CD14-positive monocyte (primary cell): Measurements from ENCODE around the gene BCL10. TPM values are rescaled to one million over a fixed set of nuclear protein-coding genes. Genes with fewer than 3 reads are reported as not detected.

Experiments used
- DNase-seq, 3 donors: peaks; one replicate each; pipeline ENCODE4 v3.0.0-alpha.2; 2011 to 2022
- H2AFZ ChIP-seq: 2 replicates; pipeline ENCODE4 v1.6.0; 2012; ENCODE audit warnings: mild to moderate bottlenecking, low read depth, low read length, inconsistent platforms; ENCODE audit not compliant: insufficient read depth, poor library complexity, severe bottlenecking
- H3K27ac ChIP-seq, 2 donors: 1 replicate in 1 of 2; 2 replicates in 1 of 2; pipeline ENCODE4 v1.5.1; 2012 to 2013; ENCODE audit warnings: low read length in 2 of 2, control low read depth in 1 of 2, inconsistent platforms in 1 of 2, low read depth in 1 of 2, mild to moderate bottlenecking in 1 of 2
- H3K27me3 ChIP-seq, 2 donors: one replicate each; pipeline versions ENCODE4 v1.6.0 to v1.6.1; 2011 to 2013; ENCODE audit warnings: low read length in 2 of 2; ENCODE audit not compliant: control insufficient read depth in 2 of 2, insufficient read depth in 2 of 2
- H3K36me3 ChIP-seq, 2 donors: replicated peaks in 1 of 2; 1 replicate in 1 of 2; 2 replicates in 1 of 2; pipeline versions ENCODE4 v1.5.1 to v1.6.1; 2012 to 2013; ENCODE audit warnings: low read length in 2 of 2, control low read depth in 1 of 2, inconsistent platforms in 1 of 2, mild to moderate bottlenecking in 1 of 2; ENCODE audit not compliant: insufficient read depth in 2 of 2, control insufficient read depth in 1 of 2
- H3K4me1 ChIP-seq, 2 donors: 1 replicate in 1 of 2; 2 replicates in 1 of 2; pipeline versions ENCODE4 v1.5.1 to v1.6.1; 2012 to 2013; ENCODE audit warnings: low read length in 2 of 2, control low read depth in 1 of 2, inconsistent platforms in 1 of 2, mild to moderate bottlenecking in 1 of 2, moderate library complexity in 1 of 2; ENCODE audit not compliant: insufficient read depth in 2 of 2, control insufficient read depth in 1 of 2
- H3K4me2 ChIP-seq: replicated peaks from 2 replicates; pipeline ENCODE3; 2012; ENCODE audit warnings: low read length, moderate library complexity, mild to moderate bottlenecking; ENCODE audit not compliant: poor library complexity, severe bottlenecking; ENCODE audit errors: extremely low read depth
- H3K4me3 ChIP-seq, 3 experiments: fragments of 200-600 bp in 1 of 3; sonication (generic) in 1 of 3; replicated peaks in 1 of 3; 1 replicate in 2 of 3; 2 replicates in 1 of 3; pipeline ENCODE4 v1.5.1; 2011 to 2013; ENCODE audit warnings: low read length in 3 of 3, mild to moderate bottlenecking in 3 of 3, control low read depth in 2 of 3, low read depth in 2 of 3, inconsistent platforms in 1 of 3, moderate library complexity in 1 of 3
- H3K79me2 ChIP-seq: 2 replicates; pipeline ENCODE4 v1.6.0; 2012; ENCODE audit warnings: mild to moderate bottlenecking, control low read depth, inconsistent platforms, low read length, moderate library complexity; ENCODE audit not compliant: insufficient read depth
- H3K9ac ChIP-seq: 2 replicates; pipeline ENCODE4 v1.6.0; 2017; ENCODE audit warnings: low read length, mild to moderate bottlenecking; ENCODE audit not compliant: insufficient read depth, poor library complexity, severe bottlenecking
- H3K9me3 ChIP-seq, 2 donors: replicated peaks in 1 of 2; 1 replicate in 1 of 2; 2 replicates in 1 of 2; pipeline versions ENCODE4 v1.5.1 to v1.6.1; 2012 to 2013; ENCODE audit warnings: low read length in 2 of 2, control low read depth in 1 of 2; ENCODE audit not compliant: control insufficient read depth in 1 of 2, insufficient read depth in 1 of 2
- H4K20me1 ChIP-seq: 2 replicates; pipeline ENCODE4 v1.6.0; 2012; ENCODE audit warnings: mild to moderate bottlenecking, low read length, control low read depth, moderate library complexity; ENCODE audit not compliant: insufficient read depth
- H3K27ac Mint-ChIP-seq, 7 donors: one replicate each; pipeline ENCODE4 v1.8.0; 2020; ENCODE audit warnings: mild to moderate bottlenecking in 7 of 7, mixed read lengths in 7 of 7, moderate library complexity in 6 of 7, inconsistent platforms in 2 of 7
- H3K27me3 Mint-ChIP-seq, 3 donors: one replicate each; pipeline ENCODE4 v1.8.0; 2021 to 2022; ENCODE audit warnings: low read depth in 3 of 3, mild to moderate bottlenecking in 3 of 3, mixed read lengths in 3 of 3, moderate library complexity in 3 of 3, inconsistent platforms in 1 of 3
- H3K36me3 Mint-ChIP-seq, 2 donors: one replicate each; pipeline ENCODE4 v1.8.0; 2020; ENCODE audit warnings: mixed read lengths in 2 of 2, inconsistent platforms in 1 of 2, mild to moderate bottlenecking in 1 of 2
- H3K4me1 Mint-ChIP-seq: one replicate; pipeline ENCODE4 v1.8.0; 2020; ENCODE audit warnings: mild to moderate bottlenecking, mixed read lengths
- H3K4me3 Mint-ChIP-seq, 2 donors: one replicate each; pipeline ENCODE4 v1.8.0; 2020; ENCODE audit warnings: mild to moderate bottlenecking in 2 of 2, mixed read lengths in 2 of 2, moderate library complexity in 1 of 2
- H3K9me3 Mint-ChIP-seq, 7 donors: one replicate each; pipeline ENCODE4 v1.8.0; 2020 to 2022; ENCODE audit warnings: mixed read lengths in 7 of 7, mild to moderate bottlenecking in 6 of 7, moderate library complexity in 6 of 7, inconsistent platforms in 2 of 7
- CTCF ChIP-seq: fragments of 200-600 bp; IDR thresholded peaks from one replicate; pipeline ENCODE4 v1.8.0; 2022; ENCODE audit warnings: antibody characterized with exemption, mild to moderate bottlenecking
- WGBS: methylation state at CpG from one replicate; pipeline ENCODE4 v1.1.5; 2013; ENCODE audit warnings: missing lambda C conversion rate; ENCODE audit not compliant: insufficient coverage; 5-methylcytosine and 5-hydroxymethylcytosine counted together
- intact Hi-C, 2 donors: fragments of 100-400 bp; cut with micrococcal nuclease; formaldehyde crosslinking; loops; one replicate each; pipeline versions ENCODE4 v1.15.0 to v1.15.1; 2023
- polyA plus RNA-seq, 3 donors: library from polyadenylated mRNA; depleted of rRNA in 1 of 3; unstranded in 2 of 3; stranded (reverse) in 1 of 3; fragments of 300-500 nt in 2 of 3; fragments of >200 nt in 1 of 3; fragmentation: Illumina TruSeq in 2 of 3; gene quantifications; 1 replicate in 2 of 3; 2 replicates in 1 of 3; pipeline ENCODE4 v1.2.3, GENCODE V29; 2012 to 2021

BCL10 gene
- polyA plus RNA-seq, 3 donors, result 22.7 to 27.9 (median 26.9) TPM

DNA sequence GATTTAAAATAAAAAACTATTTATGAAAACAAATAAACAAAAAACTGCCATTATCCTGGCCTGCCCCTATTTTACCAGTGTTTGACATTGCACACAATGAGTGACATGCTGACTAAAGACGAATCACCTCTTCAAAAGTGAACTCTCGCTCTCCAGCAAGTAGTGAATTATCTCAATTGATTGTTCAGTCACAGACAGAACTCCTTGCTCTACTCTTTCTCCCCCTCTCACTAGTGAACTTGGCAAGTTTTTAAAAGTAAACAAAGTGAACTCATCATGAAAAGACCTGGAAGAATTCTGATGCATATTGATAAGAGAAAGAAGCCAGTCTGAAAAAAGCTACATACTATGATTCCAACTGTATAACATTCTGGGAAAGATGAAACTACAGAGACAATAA, 12.3 kb downstream of the BCL10 start:
- Mint-ChIP-seq H3K4me3 (no peak overlapping the region), H3K27ac (no peak overlapping the region), H3K27me3 (no peaks in the 10 kb centered on the region), H3K36me3 (peaks cover 39 to 53% of the 10 kb centered on the region in 2 donors), H3K4me1 (peaks cover 2% of the 10 kb centered on the region), H3K9me3 (peaks cover 0 to 18% (median 4%) of the 10 kb centered on the region in 7 donors)
- no peak overlapping the region for H2AFZ ChIP-seq
- peaks cover 3 to 4% of the 10 kb centered on the region in 2 donors for H3K4me1 ChIP-seq
- H3K4me2 ChIP-seq, result no peak overlapping the region
- intact Hi-C loops, result no loop called here
- peaks cover 0 to 3% of the 10 kb centered on the region in 2 donors for H3K9me3 ChIP-seq
- H3K4me3 ChIP-seq, result no peak overlapping the region
- H4K20me1 ChIP-seq, result peaks cover 34% of the 10 kb centered on the region
- no peaks in the 10 kb centered on the region for H3K27me3 ChIP-seq
- H3K36me3 ChIP-seq, result peaks cover 37 to 61% of the 10 kb centered on the region in 2 donors
- H3K9ac ChIP-seq, result no peak overlapping the region
- no peak for TF ChIP-seq CTCF
- 100% methylated on average over 1 of the region's 2 CpGs for WGBS
- H3K79me2 ChIP-seq, result peaks cover 20% of the 10 kb centered on the region
- H3K27ac ChIP-seq, result no peak overlapping the region
- no peak for DNase-seq

- H3K27me3 Mint-ChIP-seq, result no peaks in the 10 kb centered on the region
- Histone ChIP-seq H3K4me3 (no peak overlapping the region), H3K9ac (no peak overlapping the region), H3K27me3 (no peaks in the 10 kb centered on the region), H4K20me1 (peaks cover 34% of the 10 kb centered on the region), H3K4me1 (peaks cover 7 to 13% of the 10 kb centered on the region in 2 donors), H2AFZ (no peak overlapping the region), H3K79me2 (peaks cover 27% of the 10 kb centered on the region), H3K9me3 (peaks cover 0 to 3% of the 10 kb centered on the region in 2 donors), H3K36me3 (peaks cover 27 to 50% of the 10 kb centered on the region in 2 donors), H3K27ac (no peak overlapping the region), H3K4me2 (no peak overlapping the region)
- no peak overlapping the region for H3K27ac Mint-ChIP-seq
- TF ChIP-seq CTCF, result no peak
- intact Hi-C loops, result no loop called here
- H3K9me3 Mint-ChIP-seq, result peaks cover 0 to 15% (median 4%) of the 10 kb centered on the region in 7 donors
- no peak for DNase-seq
- H3K4me3 Mint-ChIP-seq, result no peak overlapping the region
- H3K4me1 Mint-ChIP-seq, result peaks cover 10% of the 10 kb centered on the region
- H3K36me3 Mint-ChIP-seq, result peaks cover 39 to 48% of the 10 kb centered on the region in 2 donors
These were observed 13.4 kb downstream of the BCL10 start for GRCh38 chr1:85262985-85263384.
